HG02981 (cell line): ENCODE data around the gene CHEK2.
"Not testable (repeated sequence)": the region's sequence is repeated elsewhere in the genome, so short reads cannot be mapped to it uniquely, and the experiment has no call there.

Experiments used
- ATAC-seq: cut with Tn5 transposase; IDR thresholded peaks from one replicate; pipeline ENCODE4 v1.9.1; 2021; ENCODE audit warnings: mild to moderate bottlenecking, moderate library complexity; ENCODE audit not compliant: unreplicated experiment

Gene CHEK2

GRCh38 chr22:28742562-28742962 is 942 bp upstream of the CHEK2 start:
- no peak for ATAC-seq

GRCh38 chr22:28741200-28741784 is 328 bp downstream of the CHEK2 start:
- ATAC-seq: no peak

GRCh38 chr22:28738876-28739275 is 2.7 kb downstream of the CHEK2 start:
- ATAC-seq: not testable (repeated sequence)

GRCh38 chr22:28737701-28738100 is 3.9 kb downstream of the CHEK2 start:
- ATAC-seq: no peak

- no peak for ATAC-seq
Measured at GRCh38 chr22:28736301-28737155, 5.1 kb downstream of the CHEK2 start.

GRCh38 chr22:28734393-28734792 is 7.2 kb downstream of the CHEK2 start:
- no peak for ATAC-seq

- no peak for ATAC-seq
Measured at GRCh38 chr22:28730179-28730578, 11.4 kb downstream of the CHEK2 start.

- ATAC-seq: no peak
Measured at GRCh38 chr22:28728621-28729313, 12.9 kb downstream of the CHEK2 start.

- ATAC-seq: no peak
Measured at GRCh38 chr22:28728002-28728401, 13.6 kb downstream of the CHEK2 start.

GRCh38 chr22:28718044-28718443 is 23.6 kb downstream of the CHEK2 start:
- ATAC-seq: no peak

- ATAC-seq: no peak
Measured at GRCh38 chr22:28716686-28717085, 24.9 kb downstream of the CHEK2 start.

- no peak for ATAC-seq
Measured at GRCh38 chr22:28715611-28716010, 26.0 kb downstream of the CHEK2 start.

GRCh38 chr22:28714043-28714628 is 27.5 kb downstream of the CHEK2 start:
- ATAC-seq: no peak

- ATAC-seq: no peak
Measured at GRCh38 chr22:28711820-28712777, 29.5 kb downstream of the CHEK2 start.

GRCh38 chr22:28711341-28711740 is 30.3 kb downstream of the CHEK2 start:
- no peak for ATAC-seq

- no peak for ATAC-seq
Measured at GRCh38 chr22:28710576-28711191, 30.9 kb downstream of the CHEK2 start.

- ATAC-seq: no peak
Measured at GRCh38 chr22:28710107-28710506, 31.5 kb downstream of the CHEK2 start.

GRCh38 chr22:28706845-28707244 is 34.8 kb downstream of the CHEK2 start:
- ATAC-seq: no peak

- no peak for ATAC-seq
Measured at GRCh38 chr22:28703436-28703835, 38.2 kb downstream of the CHEK2 start.

GRCh38 chr22:28702891-28703290 is 38.7 kb downstream of the CHEK2 start:
- no peak for ATAC-seq
